CD14-positive monocyte (primary cell): Measurements from ENCODE around the gene DOCK8. TPM values are rescaled to one million over a fixed set of nuclear protein-coding genes. Genes with fewer than 3 reads are reported as not detected.

Experiments used
- DNase-seq, 3 donors: peaks; one replicate each; pipeline ENCODE4 v3.0.0-alpha.2; 2011 to 2022
- H2AFZ ChIP-seq: 2 replicates; pipeline ENCODE4 v1.6.0; 2012; ENCODE audit warnings: mild to moderate bottlenecking, low read depth, low read length, inconsistent platforms; ENCODE audit not compliant: insufficient read depth, poor library complexity, severe bottlenecking
- H3K27ac ChIP-seq, 2 donors: 1 replicate in 1 of 2; 2 replicates in 1 of 2; pipeline ENCODE4 v1.5.1; 2012 to 2013; ENCODE audit warnings: low read length in 2 of 2, control low read depth in 1 of 2, inconsistent platforms in 1 of 2, low read depth in 1 of 2, mild to moderate bottlenecking in 1 of 2
- H3K27me3 ChIP-seq, 2 donors: one replicate each; pipeline versions ENCODE4 v1.6.0 to v1.6.1; 2011 to 2013; ENCODE audit warnings: low read length in 2 of 2; ENCODE audit not compliant: control insufficient read depth in 2 of 2, insufficient read depth in 2 of 2
- H3K36me3 ChIP-seq, 2 donors: replicated peaks in 1 of 2; 1 replicate in 1 of 2; 2 replicates in 1 of 2; pipeline versions ENCODE4 v1.5.1 to v1.6.1; 2012 to 2013; ENCODE audit warnings: low read length in 2 of 2, control low read depth in 1 of 2, inconsistent platforms in 1 of 2, mild to moderate bottlenecking in 1 of 2; ENCODE audit not compliant: insufficient read depth in 2 of 2, control insufficient read depth in 1 of 2
- H3K4me1 ChIP-seq, 2 donors: 1 replicate in 1 of 2; 2 replicates in 1 of 2; pipeline versions ENCODE4 v1.5.1 to v1.6.1; 2012 to 2013; ENCODE audit warnings: low read length in 2 of 2, control low read depth in 1 of 2, inconsistent platforms in 1 of 2, mild to moderate bottlenecking in 1 of 2, moderate library complexity in 1 of 2; ENCODE audit not compliant: insufficient read depth in 2 of 2, control insufficient read depth in 1 of 2
- H3K4me2 ChIP-seq: replicated peaks from 2 replicates; pipeline ENCODE3; 2012; ENCODE audit warnings: low read length, moderate library complexity, mild to moderate bottlenecking; ENCODE audit not compliant: poor library complexity, severe bottlenecking; ENCODE audit errors: extremely low read depth
- H3K4me3 ChIP-seq, 3 experiments: fragments of 200-600 bp in 1 of 3; sonication (generic) in 1 of 3; replicated peaks in 1 of 3; 1 replicate in 2 of 3; 2 replicates in 1 of 3; pipeline ENCODE4 v1.5.1; 2011 to 2013; ENCODE audit warnings: low read length in 3 of 3, mild to moderate bottlenecking in 3 of 3, control low read depth in 2 of 3, low read depth in 2 of 3, inconsistent platforms in 1 of 3, moderate library complexity in 1 of 3
- H3K79me2 ChIP-seq: 2 replicates; pipeline ENCODE4 v1.6.0; 2012; ENCODE audit warnings: mild to moderate bottlenecking, control low read depth, inconsistent platforms, low read length, moderate library complexity; ENCODE audit not compliant: insufficient read depth
- H3K9ac ChIP-seq: 2 replicates; pipeline ENCODE4 v1.6.0; 2017; ENCODE audit warnings: low read length, mild to moderate bottlenecking; ENCODE audit not compliant: insufficient read depth, poor library complexity, severe bottlenecking
- H3K9me3 ChIP-seq, 2 donors: replicated peaks in 1 of 2; 1 replicate in 1 of 2; 2 replicates in 1 of 2; pipeline versions ENCODE4 v1.5.1 to v1.6.1; 2012 to 2013; ENCODE audit warnings: low read length in 2 of 2, control low read depth in 1 of 2; ENCODE audit not compliant: control insufficient read depth in 1 of 2, insufficient read depth in 1 of 2
- H4K20me1 ChIP-seq: 2 replicates; pipeline ENCODE4 v1.6.0; 2012; ENCODE audit warnings: mild to moderate bottlenecking, low read length, control low read depth, moderate library complexity; ENCODE audit not compliant: insufficient read depth
- H3K27ac Mint-ChIP-seq, 7 donors: one replicate each; pipeline ENCODE4 v1.8.0; 2020; ENCODE audit warnings: mild to moderate bottlenecking in 7 of 7, mixed read lengths in 7 of 7, moderate library complexity in 6 of 7, inconsistent platforms in 2 of 7
- H3K27me3 Mint-ChIP-seq, 3 donors: one replicate each; pipeline ENCODE4 v1.8.0; 2021 to 2022; ENCODE audit warnings: low read depth in 3 of 3, mild to moderate bottlenecking in 3 of 3, mixed read lengths in 3 of 3, moderate library complexity in 3 of 3, inconsistent platforms in 1 of 3
- H3K36me3 Mint-ChIP-seq, 2 donors: one replicate each; pipeline ENCODE4 v1.8.0; 2020; ENCODE audit warnings: mixed read lengths in 2 of 2, inconsistent platforms in 1 of 2, mild to moderate bottlenecking in 1 of 2
- H3K4me1 Mint-ChIP-seq: one replicate; pipeline ENCODE4 v1.8.0; 2020; ENCODE audit warnings: mild to moderate bottlenecking, mixed read lengths
- H3K4me3 Mint-ChIP-seq, 2 donors: one replicate each; pipeline ENCODE4 v1.8.0; 2020; ENCODE audit warnings: mild to moderate bottlenecking in 2 of 2, mixed read lengths in 2 of 2, moderate library complexity in 1 of 2
- H3K9me3 Mint-ChIP-seq, 7 donors: one replicate each; pipeline ENCODE4 v1.8.0; 2020 to 2022; ENCODE audit warnings: mixed read lengths in 7 of 7, mild to moderate bottlenecking in 6 of 7, moderate library complexity in 6 of 7, inconsistent platforms in 2 of 7
- WGBS: methylation state at CpG from one replicate; pipeline ENCODE4 v1.1.5; 2013; ENCODE audit warnings: missing lambda C conversion rate; ENCODE audit not compliant: insufficient coverage; 5-methylcytosine and 5-hydroxymethylcytosine counted together
- intact Hi-C, 2 donors: fragments of 100-400 bp; cut with micrococcal nuclease; formaldehyde crosslinking; loops; one replicate each; pipeline versions ENCODE4 v1.15.0 to v1.15.1; 2023
- polyA plus RNA-seq, 3 donors: library from polyadenylated mRNA; depleted of rRNA in 1 of 3; unstranded in 2 of 3; stranded (reverse) in 1 of 3; fragments of 300-500 nt in 2 of 3; fragments of >200 nt in 1 of 3; fragmentation: Illumina TruSeq in 2 of 3; gene quantifications; 1 replicate in 2 of 3; 2 replicates in 1 of 3; pipeline ENCODE4 v1.2.3, GENCODE V29; 2012 to 2021
- TF ChIP-seq, protein P1 (sequence below): fragments of 200-600 bp; IDR thresholded peaks from one replicate; pipeline ENCODE4 v1.8.0; 2022; ENCODE audit warnings: antibody characterized with exemption, mild to moderate bottlenecking

Gene DOCK8
- polyA plus RNA-seq, 3 donors = 46.8 to 100 (median 95.4) TPM

DNA sequence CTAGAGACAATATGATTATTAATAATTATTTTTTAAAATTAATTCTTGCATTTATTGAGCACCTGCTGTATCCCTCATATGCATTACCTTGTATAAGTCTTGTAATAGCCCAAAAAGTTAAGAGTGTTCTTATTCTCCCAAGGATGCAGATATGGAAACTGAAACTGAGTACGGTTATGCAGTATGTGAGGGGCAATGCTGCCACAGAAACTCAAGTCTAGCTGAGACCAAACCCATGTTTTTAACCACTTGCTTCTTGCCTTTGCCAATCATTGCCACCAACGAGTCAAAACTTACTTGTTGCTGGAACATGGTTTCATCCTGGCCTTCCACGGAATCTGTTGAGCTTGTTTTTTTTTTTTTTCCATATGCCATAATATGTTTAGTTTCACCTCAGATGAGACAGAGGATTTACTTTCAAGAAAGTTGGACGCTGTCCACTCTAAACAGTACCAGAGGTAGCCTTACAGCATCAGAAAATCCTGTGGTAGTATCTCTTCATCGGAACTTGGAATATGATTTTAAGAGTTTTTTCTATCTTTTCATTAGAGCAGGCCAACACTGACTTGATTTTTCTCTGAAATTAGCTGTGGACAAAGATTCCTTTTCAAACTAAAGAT is 27.9 kb downstream of the DOCK8 start:
- Histone ChIP-seq H3K36me3 (peaks cover 27 to 58% of the 10 kb centered on the region in 2 donors), H3K9me3 (no peaks in the 10 kb centered on the region), H3K4me2 (no peak overlapping the region), H4K20me1 (peaks cover 100% of the 10 kb centered on the region), H3K9ac (no peak overlapping the region), H3K79me2 (peaks cover 100% of the 10 kb centered on the region), H3K4me3 (no peak overlapping the region), H3K4me1 (peaks cover 3% of the 10 kb centered on the region in 2 donors), H3K27ac (peak overlapping the region in 1 of 2 donors; percentile 64), H2AFZ (no peak overlapping the region), H3K27me3 (no peaks in the 10 kb centered on the region)
- Mint-ChIP-seq H3K27ac (peak overlapping the region in 5 of 7 donors; percentile 5 to 81 (median 69)), H3K9me3 (no peaks in the 10 kb centered on the region), H3K27me3 (no peaks in the 10 kb centered on the region), H3K36me3 (peaks cover 37 to 38% of the 10 kb centered on the region in 2 donors), H3K4me3 (no peak overlapping the region), H3K4me1 (peaks cover 33% of the 10 kb centered on the region)
- DNase-seq = no peak
- TF ChIP-seq, protein P1, sequence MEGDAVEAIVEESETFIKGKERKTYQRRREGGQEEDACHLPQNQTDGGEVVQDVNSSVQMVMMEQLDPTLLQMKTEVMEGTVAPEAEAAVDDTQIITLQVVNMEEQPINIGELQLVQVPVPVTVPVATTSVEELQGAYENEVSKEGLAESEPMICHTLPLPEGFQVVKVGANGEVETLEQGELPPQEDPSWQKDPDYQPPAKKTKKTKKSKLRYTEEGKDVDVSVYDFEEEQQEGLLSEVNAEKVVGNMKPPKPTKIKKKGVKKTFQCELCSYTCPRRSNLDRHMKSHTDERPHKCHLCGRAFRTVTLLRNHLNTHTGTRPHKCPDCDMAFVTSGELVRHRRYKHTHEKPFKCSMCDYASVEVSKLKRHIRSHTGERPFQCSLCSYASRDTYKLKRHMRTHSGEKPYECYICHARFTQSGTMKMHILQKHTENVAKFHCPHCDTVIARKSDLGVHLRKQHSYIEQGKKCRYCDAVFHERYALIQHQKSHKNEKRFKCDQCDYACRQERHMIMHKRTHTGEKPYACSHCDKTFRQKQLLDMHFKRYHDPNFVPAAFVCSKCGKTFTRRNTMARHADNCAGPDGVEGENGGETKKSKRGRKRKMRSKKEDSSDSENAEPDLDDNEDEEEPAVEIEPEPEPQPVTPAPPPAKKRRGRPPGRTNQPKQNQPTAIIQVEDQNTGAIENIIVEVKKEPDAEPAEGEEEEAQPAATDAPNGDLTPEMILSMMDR = no peak
- intact Hi-C loops = no loop called here
- WGBS = 60% methylated on average over 1 of the region's 5 CpGs

DNA sequence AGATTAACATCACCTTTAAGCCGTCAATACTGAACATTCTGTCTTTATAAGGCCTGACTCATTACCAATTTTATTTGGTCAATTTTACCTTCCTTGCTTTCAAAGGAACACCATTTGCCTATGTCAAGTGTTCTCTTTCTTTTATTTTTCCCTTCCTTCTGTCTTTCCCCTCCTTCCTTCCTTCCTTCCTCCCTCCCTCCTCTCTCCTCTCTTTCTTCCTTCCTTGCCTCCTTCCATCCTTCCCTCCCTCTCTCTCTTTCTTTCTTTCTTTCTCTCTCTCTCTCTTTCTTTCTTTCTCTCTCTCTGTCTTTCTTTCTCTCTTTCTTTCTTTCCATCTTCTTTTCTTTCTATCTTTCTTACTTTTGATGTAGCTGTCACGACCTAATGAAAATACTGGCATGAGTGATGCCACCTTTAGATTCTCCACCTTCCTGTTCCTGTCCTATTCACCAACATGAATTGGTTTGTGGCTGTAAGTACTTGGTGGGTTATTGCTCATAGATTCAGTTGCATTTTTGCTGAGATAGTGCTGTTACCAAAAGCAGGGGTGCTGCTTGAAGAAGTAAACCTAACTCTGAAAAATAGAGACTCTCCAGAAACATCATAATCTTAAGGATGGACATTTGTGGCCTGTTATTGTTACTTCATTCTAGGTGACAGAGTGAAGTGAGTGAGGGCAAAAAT is 33.8 kb downstream of the DOCK8 start:
- H3K27ac ChIP-seq = peak overlapping the region in 1 of 2 donors; percentile 72

More for the DNA sequence above, 33.8 kb downstream of the DOCK8 start:
- Mint-ChIP-seq H3K4me3 (no peak overlapping the region), H3K4me1 (peaks cover 48% of the 10 kb centered on the region), H3K36me3 (peaks cover 24 to 30% of the 10 kb centered on the region in 2 donors), H3K27ac (peak overlapping the region; percentile 48 to 92 (median 87)), H3K9me3 (no peaks in the 10 kb centered on the region), H3K27me3 (peaks cover 0 to 2% (median 0%) of the 10 kb centered on the region in 3 donors)
- WGBS = 92% methylated on average over 1 of the region's 2 CpGs
- H3K36me3 ChIP-seq = peaks cover 13 to 20% of the 10 kb centered on the region in 2 donors
- no peaks in the 10 kb centered on the region for H3K9me3 ChIP-seq
- H3K9ac ChIP-seq = no peak overlapping the region
- DNase-seq = peak in 1 of 3 donors; percentile 6
- H3K27me3 ChIP-seq = no peaks in the 10 kb centered on the region
- peaks cover 100% of the 10 kb centered on the region for H3K79me2 ChIP-seq
- H3K4me1 ChIP-seq = peaks cover 28% of the 10 kb centered on the region in 2 donors
- H4K20me1 ChIP-seq = peaks cover 100% of the 10 kb centered on the region
- TF ChIP-seq, protein P1 = no peak
- H3K4me2 ChIP-seq = no peak overlapping the region
- intact Hi-C loops = loop anchor here in 1 of 2 donors (5.0 kb wide), 1 partner anchor 34 kb away; no protein-coding TSS in a partner anchor
- H3K4me3 ChIP-seq = no peak overlapping the region
- no peak overlapping the region for H2AFZ ChIP-seq
